ENCODE data around the gene ATP11A.
"Not testable (repeated sequence)": the region's sequence is repeated elsewhere in the genome, so short reads cannot be mapped to it uniquely, and the experiment has no call there.

ATP11A gene

GRCh38 chr13:112796190-112796915 is 106.5 kb downstream of the ATP11A start:
- DNase-seq (ENCODE audit: low spot score): no peak

GRCh38 chr13:112799394-112799793 is 109.6 kb downstream of the ATP11A start:
- no peak for DNase-seq (ENCODE audit: low spot score)

- DNase-seq (ENCODE audit: low spot score): no peak
Observed at GRCh38 chr13:112800057-112800456, 110.2 kb downstream of the ATP11A start.

GRCh38 chr13:112800807-112801206 is 111.0 kb downstream of the ATP11A start:
- not testable (repeated sequence) for DNase-seq (ENCODE audit: low spot score)

- DNase-seq (ENCODE audit: low spot score): no peak
Observed at GRCh38 chr13:112802802-112803195, 113.0 kb downstream of the ATP11A start.

GRCh38 chr13:112803422-112803821 is 113.6 kb downstream of the ATP11A start:
- DNase-seq (ENCODE audit: low spot score): no peak

- no peak for DNase-seq (ENCODE audit: low spot score)
Observed at GRCh38 chr13:112804374-112804773, 114.5 kb downstream of the ATP11A start.

GRCh38 chr13:112806739-112807652 is 117.2 kb downstream of the ATP11A start:
- no peak for DNase-seq (ENCODE audit: low spot score)

- DNase-seq (ENCODE audit: low spot score): no peak
Observed at GRCh38 chr13:112807653-112808376, 118.0 kb downstream of the ATP11A start.

- DNase-seq (ENCODE audit: low spot score): no peak
Observed at GRCh38 chr13:112808377-112809140, 118.7 kb downstream of the ATP11A start.

- DNase-seq (ENCODE audit: low spot score): no peak
Observed at GRCh38 chr13:112809332-112810315, 119.8 kb downstream of the ATP11A start.

- DNase-seq (ENCODE audit: low spot score): no peak
Observed at GRCh38 chr13:112810608-112811007, 120.8 kb downstream of the ATP11A start.

GRCh38 chr13:112812306-112813055 is 122.6 kb downstream of the ATP11A start:
- DNase-seq (ENCODE audit: low spot score): no peak

- no peak for DNase-seq (ENCODE audit: low spot score)
Observed at GRCh38 chr13:112813552-112813951, 123.7 kb downstream of the ATP11A start.

GRCh38 chr13:112814905-112815585 is 125.2 kb downstream of the ATP11A start:
- DNase-seq (ENCODE audit: low spot score): peak; percentile 66

GRCh38 chr13:112815871-112816270 is 126.0 kb downstream of the ATP11A start:
- no peak for DNase-seq (ENCODE audit: low spot score)

GRCh38 chr13:112818040-112818697 is 128.3 kb downstream of the ATP11A start:
- DNase-seq (ENCODE audit: low spot score): no peak

- no peak for DNase-seq (ENCODE audit: low spot score)
Observed at GRCh38 chr13:112818698-112819045, 128.8 kb downstream of the ATP11A start.

GRCh38 chr13:112819111-112819510 is 129.3 kb downstream of the ATP11A start:
- no peak for DNase-seq (ENCODE audit: low spot score)

All from hepatic stellate cell (primary cell).